ENCODE results near the gene MOCS3. TPM values are rescaled to one million over a fixed set of nuclear protein-coding genes. Genes with fewer than 3 reads are reported as not detected.

Gene MOCS3
- polyA plus RNA-seq, 2 of the 4 experiments (the other 2 are of a cell fraction): 4.8 to 5.7 TPM

GRCh38 chr20:51012357-51012756 is 53.7 kb downstream of the MOCS3 start (continued):
- no peak for TF ChIP-seq PBX3 (IDR thresholded peaks at IDR 0.05)

Other genes starting within 250 kb of the MOCS3 start
- 6.2 and 6.4 TPM in 2 replicates for gene PARD6B, start 227.2 kb upstream of the MOCS3 start, polyA plus RNA-seq (2011; rRNA removed)
- 2.7 to 3.1 TPM (median 2.8 TPM) in 3 replicates for gene PARD6B, start 227.2 kb upstream of the MOCS3 start, polyA plus RNA-seq (2017; fragmentation: RNase III; extraction: RNeasy Plus Mini Kit Qiagen cat#74134 plus additional on column Dnase treatment)
- gene BCAS4, start 163.8 kb upstream of the MOCS3 start, polyA plus RNA-seq (2011; rRNA removed): 15.5 and 16.9 TPM in 2 replicates
- gene BCAS4, start 163.8 kb upstream of the MOCS3 start, polyA plus RNA-seq (2017; fragmentation: RNase III; extraction: RNeasy Plus Mini Kit Qiagen cat#74134 plus additional on column Dnase treatment): 45.9 to 48.4 TPM (median 46.6 TPM) in 3 replicates
- 36.7 and 54.9 TPM in 2 replicates for gene ADNP, start 27.4 kb upstream of the MOCS3 start, polyA plus RNA-seq (2011; rRNA removed)
- gene ADNP, start 27.4 kb upstream of the MOCS3 start, polyA plus RNA-seq (2017; fragmentation: RNase III; extraction: RNeasy Plus Mini Kit Qiagen cat#74134 plus additional on column Dnase treatment): 37.2 to 40.9 TPM (median 38.1 TPM) in 3 replicates
- 49.0 and 104 TPM in 2 replicates for gene DPM1, start 286 bp upstream of the MOCS3 start, polyA plus RNA-seq (2011; rRNA removed)
- 106 to 120 TPM (median 114 TPM) in 3 replicates for gene DPM1, start 286 bp upstream of the MOCS3 start, polyA plus RNA-seq (2017; fragmentation: RNase III; extraction: RNeasy Plus Mini Kit Qiagen cat#74134 plus additional on column Dnase treatment)
- gene KCNG1, start 64.3 kb downstream of the MOCS3 start, polyA plus RNA-seq (2011; rRNA removed): 8.5 and 9.7 TPM in 2 replicates
- 11.3 to 13.7 TPM (median 12.3 TPM) in 3 replicates for gene KCNG1, start 64.3 kb downstream of the MOCS3 start, polyA plus RNA-seq (2017; fragmentation: RNase III; extraction: RNeasy Plus Mini Kit Qiagen cat#74134 plus additional on column Dnase treatment)

Measured in A549 (cell line).